ENCODE measurements around the gene DNAJC1. TPM values are rescaled to one million over a fixed set of nuclear protein-coding genes. Genes with fewer than 3 reads are reported as not detected.
"Not testable (repeated sequence)": the region's sequence is repeated elsewhere in the genome, so short reads cannot be mapped to it uniquely, and the experiment has no call there.

DNAJC1 gene
- total and polyA plus RNA-seq, 2 experiments from 2014 or later: 32.6 to 57.1 TPM

DNA sequence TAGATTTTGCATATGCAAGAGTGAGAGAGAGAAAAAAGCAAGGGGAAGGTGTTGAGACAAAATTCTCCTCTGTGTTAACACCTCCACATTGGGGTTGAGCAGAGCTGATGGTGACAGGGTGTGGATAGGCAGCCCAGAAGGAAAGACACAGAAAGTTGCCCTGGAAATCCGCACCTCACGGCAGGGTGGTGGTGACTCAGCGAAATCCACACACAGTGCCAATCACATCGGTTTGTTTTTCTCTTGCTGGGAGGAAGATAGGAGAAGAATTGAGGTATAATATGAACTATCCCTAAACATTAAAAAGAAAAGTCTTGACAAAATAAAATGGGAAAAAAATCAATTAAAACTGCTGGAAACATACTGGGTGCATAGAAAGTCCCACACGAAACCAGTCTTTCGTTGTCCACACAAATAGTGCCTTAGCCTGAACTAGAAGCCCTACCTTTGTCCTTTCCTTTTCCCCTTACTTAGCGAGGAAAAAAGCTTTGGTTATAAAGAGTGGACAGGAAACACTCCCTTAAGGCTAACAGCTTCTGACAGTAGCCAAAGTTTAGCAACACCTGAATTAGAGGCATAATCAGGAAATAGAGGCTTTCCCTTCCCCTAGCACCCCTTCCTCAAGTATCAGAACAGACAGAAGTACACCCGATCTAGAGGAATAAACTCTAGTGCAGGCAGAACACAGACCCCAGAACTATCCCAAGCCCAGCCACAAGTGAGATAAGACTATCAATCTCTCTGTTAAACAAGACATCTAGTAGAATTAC lies 39.2 kb upstream of the DNAJC1 start:
- Histone ChIP-seq H3K9me3 (ENCODE audit: low read depth) (no peaks in the 10 kb centered on the region), H3K36me3 (no peaks in the 10 kb centered on the region), H3K4me3 (no peak overlapping the region), H3K27ac (no peak overlapping the region), H3K27me3 (no peaks in the 10 kb centered on the region), H3K4me1 (ENCODE audit: low read depth) (no peaks in the 10 kb centered on the region)
- DNase-seq (ENCODE audit: low read depth in 1 of 2, low spot score in 1 of 2): peak; percentile 46 to 47
- TF ChIP-seq, protein P1, sequence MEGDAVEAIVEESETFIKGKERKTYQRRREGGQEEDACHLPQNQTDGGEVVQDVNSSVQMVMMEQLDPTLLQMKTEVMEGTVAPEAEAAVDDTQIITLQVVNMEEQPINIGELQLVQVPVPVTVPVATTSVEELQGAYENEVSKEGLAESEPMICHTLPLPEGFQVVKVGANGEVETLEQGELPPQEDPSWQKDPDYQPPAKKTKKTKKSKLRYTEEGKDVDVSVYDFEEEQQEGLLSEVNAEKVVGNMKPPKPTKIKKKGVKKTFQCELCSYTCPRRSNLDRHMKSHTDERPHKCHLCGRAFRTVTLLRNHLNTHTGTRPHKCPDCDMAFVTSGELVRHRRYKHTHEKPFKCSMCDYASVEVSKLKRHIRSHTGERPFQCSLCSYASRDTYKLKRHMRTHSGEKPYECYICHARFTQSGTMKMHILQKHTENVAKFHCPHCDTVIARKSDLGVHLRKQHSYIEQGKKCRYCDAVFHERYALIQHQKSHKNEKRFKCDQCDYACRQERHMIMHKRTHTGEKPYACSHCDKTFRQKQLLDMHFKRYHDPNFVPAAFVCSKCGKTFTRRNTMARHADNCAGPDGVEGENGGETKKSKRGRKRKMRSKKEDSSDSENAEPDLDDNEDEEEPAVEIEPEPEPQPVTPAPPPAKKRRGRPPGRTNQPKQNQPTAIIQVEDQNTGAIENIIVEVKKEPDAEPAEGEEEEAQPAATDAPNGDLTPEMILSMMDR (IDR thresholded peaks at IDR 0.05; ENCODE audit: low read depth, low read length): no peak

DNA sequence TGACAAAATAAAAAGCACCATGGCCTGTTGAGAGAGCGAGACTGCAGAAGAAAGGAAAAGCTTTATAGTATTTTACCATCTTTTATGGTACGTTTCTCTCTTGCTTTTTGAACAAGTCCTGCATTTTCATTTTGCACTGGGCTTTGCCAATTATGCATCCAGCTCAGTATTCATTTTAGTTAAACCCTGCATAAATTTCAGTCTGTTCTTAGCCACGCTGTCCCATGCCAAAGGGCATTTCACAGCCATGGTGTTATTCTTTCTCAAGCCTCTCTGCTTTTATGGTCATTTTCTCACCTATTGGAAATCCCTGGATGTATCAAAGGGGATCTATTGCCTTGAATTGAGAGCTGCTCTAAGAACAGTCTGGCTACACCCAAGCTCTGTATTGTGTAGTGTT lies 30.8 kb upstream of the DNAJC1 start:
- no peak overlapping the region for H3K27ac ChIP-seq
- H3K27me3 ChIP-seq: no peaks in the 10 kb centered on the region
- no peaks in the 10 kb centered on the region for H3K36me3 ChIP-seq
- TF ChIP-seq, protein P1 (IDR thresholded peaks at IDR 0.05; ENCODE audit: low read depth, low read length): no peak
- DNase-seq (ENCODE audit: low read depth in 1 of 2, low spot score in 1 of 2): no peak
- H3K9me3 ChIP-seq (ENCODE audit: low read depth): no peaks in the 10 kb centered on the region
- no peak overlapping the region for H3K4me3 ChIP-seq
- no peaks in the 10 kb centered on the region for H3K4me1 ChIP-seq (ENCODE audit: low read depth)

DNA sequence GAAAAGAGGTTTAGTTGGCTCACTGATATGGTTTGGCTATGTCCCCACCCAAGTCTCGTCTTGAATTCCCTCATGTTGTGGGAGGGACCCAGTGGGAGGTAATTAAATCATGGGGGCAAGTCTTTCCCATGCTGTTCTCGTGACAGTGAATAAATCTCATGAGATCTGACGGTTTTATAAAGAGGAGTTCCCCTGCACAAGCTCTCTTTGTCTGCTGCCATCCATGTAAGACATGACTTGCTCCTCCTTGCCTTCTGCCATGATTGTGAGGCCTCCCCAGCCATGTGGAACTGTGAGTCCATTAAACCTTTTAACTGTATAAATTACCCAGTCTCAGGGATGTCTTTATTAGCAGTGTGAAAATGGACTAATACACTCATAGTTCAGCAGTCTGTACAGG lies 28.7 kb upstream of the DNAJC1 start:
- H3K27ac ChIP-seq; H3K4me1 ChIP-seq (ENCODE audit: low read depth); H3K27me3 ChIP-seq; H3K36me3 ChIP-seq; H3K9me3 ChIP-seq (ENCODE audit: low read depth); H3K4me3 ChIP-seq; DNase-seq (ENCODE audit: low read depth in 1 of 2, low spot score in 1 of 2): not testable (repeated sequence)

DNA sequence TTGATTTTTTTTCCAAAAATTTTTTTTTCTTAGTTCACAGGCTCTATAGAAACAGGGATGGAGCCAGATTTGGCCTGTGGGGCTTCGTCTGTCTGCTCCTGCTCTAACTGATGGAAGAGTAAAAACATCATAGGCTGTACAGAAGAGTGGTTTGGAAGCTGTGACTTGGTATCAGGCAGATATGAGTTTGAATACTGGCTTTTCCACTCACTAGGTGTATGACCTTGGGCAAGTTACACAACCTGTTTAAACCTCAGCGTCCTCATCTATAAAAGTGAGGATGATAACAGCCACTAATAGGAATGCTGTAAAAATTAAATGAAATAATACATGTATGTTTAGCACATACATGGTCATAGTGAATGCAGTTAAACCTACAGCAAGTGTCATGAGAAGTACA lies 26.9 kb upstream of the DNAJC1 start:
- Histone ChIP-seq H3K27ac (no peak overlapping the region), H3K4me1 (ENCODE audit: low read depth) (no peaks in the 10 kb centered on the region), H3K9me3 (ENCODE audit: low read depth) (no peaks in the 10 kb centered on the region), H3K4me3 (no peak overlapping the region), H3K27me3 (no peaks in the 10 kb centered on the region), H3K36me3 (no peaks in the 10 kb centered on the region)
- TF ChIP-seq, protein P1 (IDR thresholded peaks at IDR 0.05; ENCODE audit: low read depth, low read length): no peak
- DNase-seq (ENCODE audit: low read depth in 1 of 2, low spot score in 1 of 2): no peak

DNA sequence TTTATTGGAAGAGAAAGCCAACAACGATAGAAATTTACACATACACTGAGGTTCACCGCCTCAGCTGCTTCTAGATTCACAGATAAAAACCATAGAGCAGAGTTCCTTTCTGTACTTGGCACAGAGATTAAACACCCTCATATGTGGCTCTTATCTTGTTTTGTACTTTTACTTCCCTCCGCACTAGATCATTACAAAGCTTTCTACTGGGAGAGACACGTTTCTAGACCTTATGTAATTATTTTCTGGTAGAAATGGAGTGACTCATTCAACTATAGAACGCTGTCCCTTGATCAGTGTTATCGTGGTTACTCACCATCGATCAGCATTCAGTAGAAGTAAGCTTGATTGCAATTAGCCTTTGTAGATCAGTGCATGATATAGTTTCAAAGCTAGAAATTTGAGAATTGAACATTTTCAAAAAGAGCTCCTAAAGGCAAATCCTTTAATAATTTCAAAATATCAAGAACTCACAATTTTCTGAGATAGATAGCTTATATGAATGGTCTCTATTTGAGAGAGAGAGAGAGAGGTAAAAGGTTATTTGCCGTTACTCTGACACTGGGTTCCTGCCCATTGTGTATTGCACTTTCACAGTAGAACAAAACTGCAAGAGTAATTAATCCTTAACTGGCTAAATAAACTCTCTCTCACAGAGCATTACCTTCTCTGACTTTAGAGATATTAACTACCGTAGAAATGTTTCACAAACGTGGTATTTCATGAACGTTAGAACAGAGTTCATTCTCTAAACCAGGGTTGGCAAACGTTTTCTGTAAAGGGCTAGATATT lies 26.1 kb upstream of the DNAJC1 start:
- DNase-seq (ENCODE audit: low read depth in 1 of 2, low spot score in 1 of 2): peak in 1 of 2 donors; percentile 69
- TF ChIP-seq, protein P1 (IDR thresholded peaks at IDR 0.05; ENCODE audit: low read depth, low read length): no peak
- H3K4me1 ChIP-seq (ENCODE audit: low read depth): no peaks in the 10 kb centered on the region

More for the DNA sequence above, 26.1 kb upstream of the DNAJC1 start:
- H3K27me3 ChIP-seq: no peaks in the 10 kb centered on the region
- H3K27ac ChIP-seq: no peak overlapping the region
- no peaks in the 10 kb centered on the region for H3K36me3 ChIP-seq
- no peak overlapping the region for H3K4me3 ChIP-seq
- H3K9me3 ChIP-seq (ENCODE audit: low read depth): no peaks in the 10 kb centered on the region
